K562 (cell line): ENCODE measurements around the gene SCFD2. TPM values are rescaled to one million over a fixed set of nuclear protein-coding genes. Genes with fewer than 3 reads are reported as not detected.

Experiments used
- ATAC-seq: fragments of 200-7000 bp; cut with Tn5 transposase; 3 replicates; pipeline ENCODE4 v1.9.1; 2020; ENCODE audit warnings: moderate library complexity
- BruUV-seq: library from RNA; stranded (reverse); fragments of 400-500 nt; replicated peaks from 2 replicates; lab custom pipeline; 2021; lab: Mats Ljungman, UMichigan
- CTCF ChIA-PET: fragments of 300-600 bp; formaldehyde crosslinking; extraction: SDS; loops from one replicate; lab custom pipeline; 2021; ENCODE audit warnings: low intra/inter-chr PET ratio; lab: Yijun Ruan, JAX
- POLR2A ChIA-PET: fragments of 300-600, 350-650 bp; sonication (Branson Sonifier 250); formaldehyde crosslinking; extraction: SDS; loops from one replicate; lab custom pipeline; 2021; ENCODE audit warnings: antibody characterized with exemption, inconsistent platforms; lab: Yijun Ruan, JAX
- DNase-seq, 4 experiments: peaks; one replicate each; pipeline versions ENCODE4 v3.0.0 to v3.0.0-alpha.2; 2011 to 2018; ENCODE audit warnings: low spot score in 3 of 4, mixed read lengths in 3 of 4; ENCODE audit errors: extremely low read depth in 1 of 4
- FAIRE-seq: peaks from 2 replicates; lab custom pipeline; 2011; peaks lifted over from hg19 to GRCh38; lab: Jason Lieb, UNC
- H2AFZ ChIP-seq: 2 replicates; pipeline ENCODE4 v1.6.0; 2011; ENCODE audit warnings: low read depth, low read length, control low read depth, inconsistent platforms
- H3K27ac ChIP-seq: fragments of 200-600 bp; 3 replicates; pipeline ENCODE4 v1.8.0; 2011; ENCODE audit warnings: low read depth, mild to moderate bottlenecking, control low read depth, inconsistent platforms, low read length, moderate library complexity, mixed read lengths; ENCODE audit errors: extremely low read depth
- H3K27me3 ChIP-seq, 2 experiments: fragments of 300-600 bp in 1 of 2; 2 replicates in 1 of 2; 3 replicates in 1 of 2; pipeline versions ENCODE4 v1.6.0 to v1.8.0; 2011; ENCODE audit warnings: inconsistent platforms in 2 of 2, low read length in 2 of 2, mild to moderate bottlenecking in 1 of 2, mixed read lengths in 1 of 2, moderate library complexity in 1 of 2; ENCODE audit not compliant: control insufficient read depth in 2 of 2, insufficient read depth in 2 of 2
- H3K36me3 ChIP-seq: fragments of 300-600 bp; 3 replicates; pipeline ENCODE4 v1.8.0; 2011; ENCODE audit warnings: mild to moderate bottlenecking, low read length, inconsistent platforms; ENCODE audit not compliant: control insufficient read depth, insufficient read depth
- H3K4me1 ChIP-seq, 2 experiments: fragments of 200-600 bp in 1 of 2; replicated peaks in 1 of 2; 2 replicates in 1 of 2; 3 replicates in 1 of 2; pipeline versions ENCODE4 v1.5.1 to v1.8.0; 2011; ENCODE audit warnings: inconsistent platforms in 2 of 2, low read length in 2 of 2, mild to moderate bottlenecking in 1 of 2, mixed read lengths in 1 of 2, moderate library complexity in 1 of 2; ENCODE audit not compliant: control insufficient read depth in 2 of 2, insufficient read depth in 2 of 2
- H3K4me2 ChIP-seq: 2 replicates; pipeline ENCODE4 v1.6.1; 2011; ENCODE audit warnings: low read length, control low read depth, inconsistent platforms, mixed read lengths; ENCODE audit not compliant: insufficient read depth
- H3K4me3 ChIP-seq: fragments of 200-600 bp; sonication (generic), shearing (Covaris generic); 2 replicates; pipeline ENCODE4 v1.5.1; 2016; ENCODE audit warnings: control low read depth, inconsistent platforms
- H3K79me2 ChIP-seq: fragments of 200-600 bp; 3 replicates; pipeline ENCODE4 v1.8.0; 2011; ENCODE audit warnings: low read length, inconsistent platforms; ENCODE audit not compliant: control insufficient read depth, insufficient read depth
- H3K9ac ChIP-seq, 2 experiments: 2 replicates each; pipeline versions ENCODE4 v1.6.0 to v1.6.1; 2011; ENCODE audit warnings: low read depth in 2 of 2, low read length in 2 of 2, control low read depth in 1 of 2, inconsistent platforms in 1 of 2, mild to moderate bottlenecking in 1 of 2, mixed read lengths in 1 of 2; ENCODE audit not compliant: insufficient read depth in 1 of 2
- H3K9me1 ChIP-seq: one replicate; pipeline ENCODE4 v1.6.0; 2011; ENCODE audit warnings: inconsistent platforms, mild to moderate bottlenecking, low read length, moderate library complexity; ENCODE audit not compliant: control insufficient read depth, insufficient read depth
- H3K9me3 ChIP-seq: replicated peaks from 2 replicates; pipeline ENCODE4 v1.5.1; 2011; ENCODE audit warnings: low read depth, low read length, inconsistent platforms; ENCODE audit not compliant: control insufficient read depth, insufficient read depth
- H4K20me1 ChIP-seq: replicated peaks from 2 replicates; pipeline ENCODE4 v1.6.1; 2011; ENCODE audit warnings: low read length, inconsistent platforms, mixed read lengths; ENCODE audit not compliant: control insufficient read depth, insufficient read depth
- FOXJ2 ChIP-seq: fragments of 200-800 bp; sonication (Bioruptor generic); IDR thresholded peaks from 2 replicates; pipeline ENCODE4 v1.6.1; 2016; ENCODE audit warnings: missing genetic modification characterization, missing compliant biosample characterization
- SRSF9 ChIP-seq: fragments of 200-400 bp; formaldehyde crosslinking; IDR thresholded peaks from 2 replicates; pipeline ENCODE4 v1.6.1; 2017; ENCODE audit warnings: low read depth, low read length, borderline replicate concordance
- TBP ChIP-seq: optimal IDR thresholded peaks from 2 replicates; pipeline ENCODE3; 2011; ENCODE audit warnings: low read depth, low read length, improper control_type of control experiment
- ZNF785 ChIP-seq: fragments of 250-450 bp; sonication (Bioruptor Pico); IDR thresholded peaks from 2 replicates; pipeline ENCODE4 v1.4.0; 2020; ENCODE audit warnings: mild to moderate bottlenecking
- WGBS: fragments of 100-300 bp; shearing (Covaris generic); methylation state at CpG from one replicate; pipeline ENCODE4 v1.1.6; 2016; ENCODE audit warnings: low coverage, mixed read lengths; ENCODE audit not compliant: insufficient coverage; ENCODE audit errors: missing lambda C conversion rate; 5-methylcytosine and 5-hydroxymethylcytosine counted together
- in situ Hi-C: fragments of 300-500 bp; cut with MboI; formaldehyde crosslinking; loops from 4 replicates; pipeline ENCODE4 v1.15.0; 2018; ENCODE audit warnings: inconsistent platforms, mixed read lengths
- intact Hi-C: fragments of 100-400 bp; cut with micrococcal nuclease; formaldehyde crosslinking; loops from 2 replicates; pipeline ENCODE4 v1.14.2; 2022
- polyA plus RNA-seq, 8 experiments: library from polyadenylated mRNA; depleted of rRNA in 4 of 8; stranded (reverse) in 5 of 8; unstranded in 3 of 8; fragments of >200 nt; fragmentation: Nextera tagmentation in 2 of 8; fragmentation: Illumina TruSeq in 1 of 8; extraction: Ambion mirVana in 2 of 8; extraction: Trizol in 1 of 8; gene quantifications; 2 replicates each; pipeline versions ENCODE4 v1.2.1 to v1.2.3, GENCODE V29; 2011 to 2014; ENCODE audit warnings: inconsistent platforms in 1 of 8, missing spikeins in 1 of 8
- small RNA-seq: library from RNA; depleted of rRNA; stranded (forward); fragments of <200 nt; gene quantifications from one replicate; pipeline ENCODE3, GENCODE V24; 2014
- total RNA-seq, 7 experiments: library from RNA; depleted of rRNA in 6 of 7; stranded (reverse); fragments of >200 nt in 6 of 7; fragmentation: Illumina TruSeq in 2 of 7; extraction: Trizol in 2 of 7; gene quantifications; 2 replicates each; pipeline versions ENCODE4 v1.2.1 to v1.2.3, GENCODE V29; 2011 to 2021; ENCODE audit warnings: low replicate concordance in 1 of 7

SCFD2 gene
- total and polyA plus RNA-seq, 9 of the 15 experiments (the other 6 are each of a cell fraction or from before 2014, with no cell fraction given), result 5.7 to 30.3 (median 22.8) TPM

DNA sequence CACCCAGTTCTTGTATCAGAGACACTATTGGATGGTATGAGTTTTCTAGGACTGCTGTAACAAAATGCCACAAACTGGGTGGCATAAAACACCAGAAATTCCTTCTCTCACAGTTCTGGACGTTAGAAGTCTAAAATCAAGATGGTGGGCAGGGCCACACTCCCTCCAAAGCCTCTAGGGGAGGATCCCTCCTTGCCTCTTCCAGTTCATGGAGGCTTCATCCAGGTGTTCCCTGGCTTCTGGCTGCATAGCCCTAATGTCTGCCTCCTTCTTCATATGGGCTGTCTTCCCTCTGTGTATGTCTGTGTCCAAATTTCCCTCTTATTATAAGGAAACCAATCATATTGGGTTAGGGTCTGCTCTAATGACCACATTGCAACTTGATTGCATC lies 542.2 kb downstream of the SCFD2 start:
- H4K20me1 ChIP-seq, result no peaks in the 10 kb centered on the region
- no peak overlapping the region for H2AFZ ChIP-seq
- WGBS, result 0% methylated on average over 1 of the region's 1 CpG
- no peaks in the 10 kb centered on the region for H3K9me3 ChIP-seq
- ChIA-PET CTCF (no interaction called here), POLR2A (interaction anchor here (1.1 kb wide), 1 partner anchor 68 kb away, joined by 5 read pairs; no protein-coding TSS in a partner anchor)
- no peak overlapping the region for H3K27ac ChIP-seq
- TF ChIP-seq FOXJ2 (no peak), TBP (no peak), ZNF785 (no peak), SRSF9 (no peak)
- no peaks in the 10 kb centered on the region for H3K9me1 ChIP-seq
- no peak overlapping the region for H3K9ac ChIP-seq
- no peak overlapping the region for H3K4me3 ChIP-seq
- ATAC-seq, result no peak
- intact Hi-C loops (no loop called here), in situ Hi-C loops (no loop called here)
- no TSS peak for BruUV-seq
- no peaks in the 10 kb centered on the region for H3K4me1 ChIP-seq
- no peak for FAIRE-seq
- H3K4me2 ChIP-seq, result no peak overlapping the region
- no peaks in the 10 kb centered on the region for H3K79me2 ChIP-seq
- DNase-seq, result no peak
- no peaks in the 10 kb centered on the region; a peak in 1 of 5 replicates for H3K27me3 ChIP-seq
- no peaks in the 10 kb centered on the region for H3K36me3 ChIP-seq

Small RNA genes within 50 kb of the gene (small RNA-seq; reads per million reads assigned to genes)
- not detected for gene RNU6-310P

Other genes with a start within 250 kb of the SCFD2 start
- 72.0 and 78.8 TPM in 2 replicates for gene FIP1L1, start 11.6 kb upstream of the SCFD2 start, total RNA-seq (2014; rRNA removed)
- gene FIP1L1, start 11.6 kb upstream of the SCFD2 start, total RNA-seq (2014; rRNA removed; fragmentation: Illumina TruSeq; extraction: Trizol), result 132 and 156 TPM in 2 replicates
- 130 and 133 TPM in 2 replicates for gene FIP1L1, start 11.6 kb upstream of the SCFD2 start, total RNA-seq (2015; rRNA removed; fragmentation: Illumina TruSeq; extraction: Trizol)
- gene FIP1L1, start 11.6 kb upstream of the SCFD2 start, total RNA-seq (2021), result 72.3 and 74.8 TPM in 2 replicates
- gene FIP1L1, start 11.6 kb upstream of the SCFD2 start, polyA plus RNA-seq (2011; rRNA removed), result 26.9 and 34.6 TPM in 2 replicates
- gene FIP1L1, start 11.6 kb upstream of the SCFD2 start, polyA plus RNA-seq (2014; fragmentation: Illumina TruSeq; extraction: Trizol), result 122 and 137 TPM in 2 replicates
- gene FIP1L1, start 11.6 kb upstream of the SCFD2 start, polyA plus RNA-seq (2014; fragmentation: Nextera tagmentation; extraction: Ambion mirVana), result 10 to 100 TPM; 35.3 TPM
- gene FIP1L1, start 11.6 kb upstream of the SCFD2 start, polyA plus RNA-seq (2014; rRNA removed), result 59.3 and 67.0 TPM in 2 replicates
- 2.0 and 3.3 TPM in 2 replicates for gene LNX1, start 225.4 kb upstream of the SCFD2 start, total RNA-seq (2014; rRNA removed)
- 2.5 and 2.6 TPM in 2 replicates for gene LNX1, start 225.4 kb upstream of the SCFD2 start, total RNA-seq (2014; rRNA removed; fragmentation: Illumina TruSeq; extraction: Trizol)
- gene LNX1, start 225.4 kb upstream of the SCFD2 start, total RNA-seq (2015; rRNA removed; fragmentation: Illumina TruSeq; extraction: Trizol), result 2.1 and 2.2 TPM in 2 replicates
- 2.5 and 2.8 TPM in 2 replicates for gene LNX1, start 225.4 kb upstream of the SCFD2 start, total RNA-seq (2021)
- 0.40 and 0.45 TPM in 2 replicates for gene LNX1, start 225.4 kb upstream of the SCFD2 start, polyA plus RNA-seq (2011; rRNA removed)
- 3.0 and 5.0 TPM in 2 replicates for gene LNX1, start 225.4 kb upstream of the SCFD2 start, polyA plus RNA-seq (2014; fragmentation: Illumina TruSeq; extraction: Trizol)
- 1 to 10 TPM; 2.2 to 3.6 TPM for gene LNX1, start 225.4 kb upstream of the SCFD2 start, polyA plus RNA-seq (2014; fragmentation: Nextera tagmentation; extraction: Ambion mirVana)
- 1.6 and 2.3 TPM in 2 replicates for gene LNX1, start 225.4 kb upstream of the SCFD2 start, polyA plus RNA-seq (2014; rRNA removed)